ENCODE measurements around the gene GALNT15.

- TF ChIP-seq EZH2 (IDR thresholded peaks at IDR 0.05; ENCODE audit: low read length) = no peak
- TF ChIP-seq, protein P1, sequence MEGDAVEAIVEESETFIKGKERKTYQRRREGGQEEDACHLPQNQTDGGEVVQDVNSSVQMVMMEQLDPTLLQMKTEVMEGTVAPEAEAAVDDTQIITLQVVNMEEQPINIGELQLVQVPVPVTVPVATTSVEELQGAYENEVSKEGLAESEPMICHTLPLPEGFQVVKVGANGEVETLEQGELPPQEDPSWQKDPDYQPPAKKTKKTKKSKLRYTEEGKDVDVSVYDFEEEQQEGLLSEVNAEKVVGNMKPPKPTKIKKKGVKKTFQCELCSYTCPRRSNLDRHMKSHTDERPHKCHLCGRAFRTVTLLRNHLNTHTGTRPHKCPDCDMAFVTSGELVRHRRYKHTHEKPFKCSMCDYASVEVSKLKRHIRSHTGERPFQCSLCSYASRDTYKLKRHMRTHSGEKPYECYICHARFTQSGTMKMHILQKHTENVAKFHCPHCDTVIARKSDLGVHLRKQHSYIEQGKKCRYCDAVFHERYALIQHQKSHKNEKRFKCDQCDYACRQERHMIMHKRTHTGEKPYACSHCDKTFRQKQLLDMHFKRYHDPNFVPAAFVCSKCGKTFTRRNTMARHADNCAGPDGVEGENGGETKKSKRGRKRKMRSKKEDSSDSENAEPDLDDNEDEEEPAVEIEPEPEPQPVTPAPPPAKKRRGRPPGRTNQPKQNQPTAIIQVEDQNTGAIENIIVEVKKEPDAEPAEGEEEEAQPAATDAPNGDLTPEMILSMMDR (optimal IDR thresholded peaks at IDR 0.05 in 1 of 3, IDR thresholded peaks at IDR 0.05 in 1 of 3, conservative IDR thresholded peaks at IDR 0.05 in 1 of 3; ENCODE audit: extremely low read depth in 1 of 3, insufficient read depth in 2 of 3, low read length in 3 of 3) = no peak
Observed at GRCh38 chr3:16270855-16271254, 96.4 kb downstream of the GALNT15 start.

All from keratinocyte (primary cell).